Brain pericyte (primary cell): ENCODE data around the gene ZFR2.

Source experiments
- DNase-seq: peaks from one replicate; pipeline ENCODE4 v3.0.0-alpha.2; 2012; ENCODE audit warnings: low read depth, low spot score

ZFR2 gene

DNA sequence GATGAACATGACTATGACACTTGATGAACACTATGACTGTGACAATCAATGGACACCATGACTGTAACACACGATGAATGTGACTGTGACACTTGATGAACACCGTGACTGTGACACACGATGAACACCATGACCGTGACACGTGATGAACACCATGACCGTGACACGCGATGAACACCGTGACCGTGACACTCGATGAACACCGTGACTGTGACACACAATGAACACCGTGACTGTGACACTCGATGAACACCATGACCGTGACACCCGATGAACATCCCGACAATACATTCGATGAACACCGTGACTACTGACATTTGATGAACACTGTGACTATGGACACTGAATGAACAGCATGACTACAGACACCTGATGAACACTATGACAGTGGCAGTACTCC is 30.9 kb downstream of the ZFR2 start:
- no peak for DNase-seq

- DNase-seq = no peak
Measured at GRCh38 chr19:3837332-3837731, 31.5 kb downstream of the ZFR2 start.

DNA sequence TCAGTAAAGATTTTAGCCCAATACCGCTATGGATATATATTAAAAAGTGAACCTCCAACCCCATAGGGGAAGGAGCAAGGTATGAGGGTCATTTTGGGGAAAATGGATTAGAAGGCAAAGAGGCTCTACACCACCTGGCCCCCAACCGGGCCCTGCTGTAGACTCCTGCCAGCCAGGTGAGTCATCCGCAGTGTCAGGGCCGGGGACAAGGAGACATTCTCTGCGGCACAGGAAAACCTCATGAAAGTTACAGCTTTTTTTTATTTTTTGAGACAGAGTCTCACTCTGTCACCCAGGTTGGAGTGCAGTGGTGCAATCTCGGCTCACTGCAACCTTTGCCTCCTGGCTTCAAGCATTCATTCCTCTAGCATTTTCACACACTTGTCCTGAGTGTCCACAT is 32.0 kb downstream of the ZFR2 start:
- no peak for DNase-seq

- DNase-seq = no peak
Measured at GRCh38 chr19:3835055-3835435, 33.8 kb downstream of the ZFR2 start.

- no peak for DNase-seq
Measured at GRCh38 chr19:3834349-3835054, 34.3 kb downstream of the ZFR2 start.

DNA sequence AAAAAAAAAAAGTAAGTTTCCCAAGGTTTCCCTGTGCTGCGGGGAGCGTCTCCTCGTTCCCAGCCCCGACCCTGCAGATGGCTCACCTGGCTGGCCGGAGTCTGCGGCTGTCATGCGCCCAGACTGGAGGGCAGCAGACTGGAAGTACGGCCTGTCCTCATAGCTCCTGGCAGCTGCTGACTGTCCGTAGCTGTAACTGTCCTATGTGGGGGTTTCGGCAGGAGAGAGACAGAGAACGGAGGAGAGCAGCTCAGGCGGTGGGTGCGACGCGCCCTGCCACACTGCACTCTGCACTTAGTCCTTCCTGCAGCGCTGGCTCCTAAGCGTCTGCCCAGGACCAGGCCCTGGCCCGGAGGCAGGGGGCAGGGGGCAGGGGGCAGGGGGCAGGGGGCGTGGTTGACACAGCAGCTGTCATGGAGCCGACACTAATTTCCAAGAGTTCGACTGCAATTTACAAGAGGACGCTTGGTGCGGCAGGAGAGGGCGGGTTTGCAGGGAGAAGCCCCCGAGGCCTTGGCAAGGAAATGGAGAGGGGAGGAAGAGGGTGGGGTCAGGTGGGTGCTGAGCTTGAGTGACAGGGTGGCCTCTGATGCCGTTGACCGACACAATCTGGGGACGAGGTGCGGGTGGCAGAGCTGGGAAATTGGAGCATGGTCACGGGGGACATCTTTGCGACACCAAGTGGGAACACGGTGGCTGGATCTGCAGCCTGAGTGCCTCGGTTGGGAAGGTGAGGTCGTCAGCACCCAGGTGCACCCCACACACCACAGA is 35.1 kb downstream of the ZFR2 start:
- DNase-seq = no peak

- DNase-seq = no peak
Measured at GRCh38 chr19:3832001-3832400, 36.8 kb downstream of the ZFR2 start.

DNA sequence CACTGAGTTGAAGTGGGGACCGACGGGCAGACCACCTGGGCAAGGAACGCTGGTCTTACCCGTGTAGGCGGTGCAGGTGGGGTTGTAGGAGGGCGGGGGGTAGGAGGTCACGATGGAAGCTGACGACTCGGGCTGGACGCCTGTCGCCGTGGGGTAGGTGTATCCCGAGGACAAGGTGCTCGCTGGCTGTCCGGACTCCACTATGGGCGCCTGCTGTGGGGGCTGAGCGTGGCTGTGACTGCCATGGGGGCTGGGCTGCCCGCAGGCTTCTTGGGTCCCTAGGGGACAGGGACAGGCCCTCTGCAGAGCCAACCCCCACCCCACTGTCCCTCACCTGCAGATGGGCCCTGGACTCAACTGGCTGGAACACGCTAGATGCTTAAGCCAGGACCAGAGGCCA is 37.2 kb downstream of the ZFR2 start:
- DNase-seq = no peak

- DNase-seq = no peak
Measured at GRCh38 chr19:3830621-3831589, 37.9 kb downstream of the ZFR2 start.

GRCh38 chr19:3827306-3827705 is 41.5 kb downstream of the ZFR2 start:
- DNase-seq = no peak

GRCh38 chr19:3826163-3826562 is 42.7 kb downstream of the ZFR2 start:
- no peak for DNase-seq

- no peak for DNase-seq
Measured at GRCh38 chr19:3825286-3825956, 43.4 kb downstream of the ZFR2 start.

- DNase-seq = no peak
Measured at GRCh38 chr19:3823350-3823713, 45.5 kb downstream of the ZFR2 start.

DNA sequence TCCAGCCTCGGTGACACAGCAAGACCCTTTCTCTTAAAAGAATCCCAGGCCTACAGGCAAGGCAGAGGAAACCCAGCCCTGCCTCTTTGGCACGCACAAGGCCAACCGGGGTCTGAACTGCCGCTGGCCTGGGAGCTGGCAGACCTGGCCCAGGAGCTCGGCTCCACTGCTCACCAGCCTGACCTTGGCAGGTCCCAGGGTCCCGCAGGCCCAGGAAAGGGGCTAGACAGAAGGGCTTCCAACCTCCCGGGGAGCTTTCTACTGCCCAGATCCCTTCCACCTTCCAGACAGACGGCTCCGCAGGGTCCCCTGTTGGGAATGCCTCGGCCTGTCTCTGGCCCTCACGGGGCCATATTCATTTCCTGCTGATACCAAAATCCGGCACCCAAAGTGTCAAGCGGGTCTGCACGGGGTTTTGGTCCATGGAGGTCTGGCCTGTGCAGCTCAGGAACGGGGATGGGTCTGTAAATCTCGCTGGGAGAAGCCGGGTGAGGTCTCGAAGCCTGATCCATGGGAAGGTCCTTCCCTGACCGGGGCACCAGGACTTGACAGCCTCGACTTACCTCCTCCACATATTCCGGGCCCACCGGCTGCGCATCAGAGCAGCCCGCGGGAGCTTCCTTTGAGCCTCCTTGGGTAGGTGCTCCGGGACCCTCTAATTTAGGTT is 46.0 kb downstream of the ZFR2 start:
- DNase-seq = no peak

DNA sequence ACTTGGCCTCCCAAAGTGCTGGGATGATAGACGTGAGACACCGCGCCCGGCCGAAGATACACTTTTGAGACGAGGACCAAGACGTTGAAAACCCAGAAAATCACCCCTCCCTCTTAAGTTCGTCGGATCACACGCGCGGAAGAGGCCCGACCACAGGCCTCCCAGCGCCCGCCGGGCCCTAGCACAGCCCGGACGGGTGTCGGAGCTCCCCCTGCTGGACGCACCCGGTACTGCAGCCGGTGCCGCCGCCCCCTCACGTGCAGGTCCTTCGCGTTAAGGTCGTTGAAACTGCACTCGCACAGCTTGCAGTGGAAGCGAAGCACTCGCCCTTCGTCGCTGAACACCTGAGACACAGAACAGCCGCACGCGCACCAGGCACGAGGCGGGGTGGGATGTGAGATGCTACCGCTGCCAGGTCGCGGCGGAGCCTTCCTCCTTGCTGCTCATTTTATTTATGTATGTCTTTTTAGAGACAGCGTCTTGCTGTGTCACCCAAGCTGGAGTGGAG is 46.9 kb downstream of the ZFR2 start:
- DNase-seq = no peak

GRCh38 chr19:3821156-3821555 is 47.7 kb downstream of the ZFR2 start:
- no peak for DNase-seq

GRCh38 chr19:3819989-3820388 is 48.8 kb downstream of the ZFR2 start:
- no peak for DNase-seq

- no peak for DNase-seq
Measured at GRCh38 chr19:3818918-3819317, 49.9 kb downstream of the ZFR2 start.

DNA sequence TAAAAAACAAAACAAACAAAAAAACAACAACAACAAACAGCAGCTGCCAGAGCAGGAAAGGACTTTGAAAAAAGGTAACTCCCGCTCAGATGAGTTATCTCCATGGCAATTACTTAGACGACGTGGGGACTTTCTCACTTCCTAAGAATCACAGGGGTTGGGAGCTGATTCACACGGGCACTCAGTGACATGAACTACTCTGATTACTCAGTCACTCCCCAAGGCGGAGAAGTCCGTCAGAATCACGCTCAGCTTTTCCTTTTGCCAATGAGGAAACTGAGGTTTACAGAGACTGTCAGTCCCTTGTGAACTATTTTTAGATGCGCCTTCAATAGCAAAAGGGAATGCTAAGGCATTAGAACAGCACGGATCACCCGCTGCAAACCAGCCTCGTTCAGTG is 50.4 kb downstream of the ZFR2 start:
- DNase-seq = no peak

- DNase-seq = no peak
Measured at GRCh38 chr19:3817761-3818160, 51.1 kb downstream of the ZFR2 start.
